Fibroblast of gingiva (primary cell): Measurements from ENCODE around the gene KCTD12.
A peak's percentile ranks its signal among the peaks of the same experiment; 100 is the strongest.

Experiments
- DNase-seq: peaks from one replicate; pipeline ENCODE4 v3.0.0-alpha.2; 2011; ENCODE audit warnings: low read depth

Gene KCTD12

GRCh38 chr13:76887076-76887563, 915 bp upstream of the KCTD12 start:
- no peak for DNase-seq

GRCh38 chr13:76886005-76886291, 257 bp downstream of the KCTD12 start:
- DNase-seq: no peak

- DNase-seq: peak; percentile 81
These were observed 801 bp downstream of the KCTD12 start for GRCh38 chr13:76885203-76886004.

GRCh38 chr13:76884907-76885202, 1.4 kb downstream of the KCTD12 start:
- DNase-seq: no peak

GRCh38 chr13:76884186-76884906, 1.9 kb downstream of the KCTD12 start:
- DNase-seq: peak; percentile 58

GRCh38 chr13:76883236-76883635, 3.0 kb downstream of the KCTD12 start:
- no peak for DNase-seq

GRCh38 chr13:76882431-76882830, 3.8 kb downstream of the KCTD12 start:
- DNase-seq: peak; percentile 87

GRCh38 chr13:76879883-76880270, 6.3 kb downstream of the KCTD12 start:
- no peak for DNase-seq

GRCh38 chr13:76879203-76879882, 6.9 kb downstream of the KCTD12 start:
- DNase-seq: peak; percentile 83

- DNase-seq: no peak
These were observed 8.2 kb downstream of the KCTD12 start for GRCh38 chr13:76878043-76878442.

GRCh38 chr13:76875271-76875815, 10.9 kb downstream of the KCTD12 start:
- DNase-seq: peak; percentile 29

GRCh38 chr13:76874479-76874878, 11.7 kb downstream of the KCTD12 start:
- no peak for DNase-seq

- DNase-seq: no peak
These were observed 12.8 kb downstream of the KCTD12 start for GRCh38 chr13:76873445-76873844.

GRCh38 chr13:76872675-76873074, 13.5 kb downstream of the KCTD12 start:
- no peak for DNase-seq

GRCh38 chr13:76871432-76871831, 14.8 kb downstream of the KCTD12 start:
- no peak for DNase-seq

GRCh38 chr13:76868371-76868770, 17.8 kb downstream of the KCTD12 start:
- no peak for DNase-seq

GRCh38 chr13:76865996-76866503, 20.2 kb downstream of the KCTD12 start:
- DNase-seq: no peak

GRCh38 chr13:76865109-76865508, 21.1 kb downstream of the KCTD12 start:
- no peak for DNase-seq

GRCh38 chr13:76864259-76864658, 21.9 kb downstream of the KCTD12 start:
- DNase-seq: no peak

GRCh38 chr13:76863022-76863421, 23.2 kb downstream of the KCTD12 start:
- no peak for DNase-seq

GRCh38 chr13:76861859-76862258, 24.3 kb downstream of the KCTD12 start:
- no peak for DNase-seq

- peak; percentile 17 for DNase-seq
These were observed 25.5 kb downstream of the KCTD12 start for GRCh38 chr13:76860706-76861105.

GRCh38 chr13:76854894-76855293, 31.3 kb downstream of the KCTD12 start:
- peak; percentile 22 for DNase-seq
